HG02973 (cell line): ENCODE results near the gene TBC1D10B.

Experiments used
- ATAC-seq: cut with Tn5 transposase; IDR thresholded peaks from one replicate; pipeline ENCODE4 v1.9.1; 2021; ENCODE audit warnings: moderate library complexity; ENCODE audit not compliant: unreplicated experiment

The TBC1D10B gene

GRCh38 chr16:30375864-30376263 is 5.6 kb upstream of the TBC1D10B start:
- no peak for ATAC-seq

- no peak for ATAC-seq
These were observed 4.2 kb upstream of the TBC1D10B start, which contains the start of gene MYL11 for GRCh38 chr16:30374538-30374937. TSS of gene MYL11 (plus strand) at chr16:30374802. CDS start at chr16:30374858, 56 bp downstream.

GRCh38 chr16:30372725-30373124 is 2.4 kb upstream of the TBC1D10B start:
- ATAC-seq: no peak

GRCh38 chr16:30372038-30372712 is 1.9 kb upstream of the TBC1D10B start:
- no peak for ATAC-seq

- no peak for ATAC-seq
These were observed 1.0 kb upstream of the TBC1D10B start for GRCh38 chr16:30371248-30371816.

- ATAC-seq: peak; percentile 4
These were observed 297 bp downstream of the TBC1D10B start for GRCh38 chr16:30369938-30370455.

GRCh38 chr16:30369091-30369937 is 980 bp downstream of the TBC1D10B start:
- no peak for ATAC-seq

GRCh38 chr16:30368792-30369090 is 1.6 kb downstream of the TBC1D10B start:
- ATAC-seq: no peak

- no peak for ATAC-seq
These were observed 2.0 kb downstream of the TBC1D10B start for GRCh38 chr16:30368122-30368791.

- no peak for ATAC-seq
These were observed 2.8 kb downstream of the TBC1D10B start for GRCh38 chr16:30367349-30368009.

- ATAC-seq: no peak
These were observed 3.8 kb downstream of the TBC1D10B start for GRCh38 chr16:30366511-30366910.

- no peak for ATAC-seq
These were observed 5.1 kb downstream of the TBC1D10B start for GRCh38 chr16:30365200-30365599.

GRCh38 chr16:30361180-30361579 is 9.1 kb downstream of the TBC1D10B start:
- ATAC-seq: no peak

- no peak for ATAC-seq
These were observed 10.5 kb downstream of the TBC1D10B start for GRCh38 chr16:30359871-30360170.

GRCh38 chr16:30358990-30359870 is 11.1 kb downstream of the TBC1D10B start:
- no peak for ATAC-seq

GRCh38 chr16:30358577-30358936 is 11.7 kb downstream of the TBC1D10B start:
- ATAC-seq: no peak

GRCh38 chr16:30357715-30358576 is 12.3 kb downstream of the TBC1D10B start:
- no peak for ATAC-seq

GRCh38 chr16:30357085-30357714 is 13.1 kb downstream of the TBC1D10B start:
- no peak for ATAC-seq
